GM19351 (cell line): ENCODE data around the gene MSL2.
A peak's percentile ranks its signal among the peaks of the same experiment; 100 is the strongest.
"Not testable (repeated sequence)": the region's sequence is repeated elsewhere in the genome, so short reads cannot be mapped to it uniquely, and the experiment has no call there.

Experiments
- ATAC-seq: cut with Tn5 transposase; IDR thresholded peaks from one replicate; pipeline ENCODE4 v1.9.1; 2021; ENCODE audit warnings: mild to moderate bottlenecking, moderate library complexity; ENCODE audit not compliant: unreplicated experiment

The MSL2 gene

DNA sequence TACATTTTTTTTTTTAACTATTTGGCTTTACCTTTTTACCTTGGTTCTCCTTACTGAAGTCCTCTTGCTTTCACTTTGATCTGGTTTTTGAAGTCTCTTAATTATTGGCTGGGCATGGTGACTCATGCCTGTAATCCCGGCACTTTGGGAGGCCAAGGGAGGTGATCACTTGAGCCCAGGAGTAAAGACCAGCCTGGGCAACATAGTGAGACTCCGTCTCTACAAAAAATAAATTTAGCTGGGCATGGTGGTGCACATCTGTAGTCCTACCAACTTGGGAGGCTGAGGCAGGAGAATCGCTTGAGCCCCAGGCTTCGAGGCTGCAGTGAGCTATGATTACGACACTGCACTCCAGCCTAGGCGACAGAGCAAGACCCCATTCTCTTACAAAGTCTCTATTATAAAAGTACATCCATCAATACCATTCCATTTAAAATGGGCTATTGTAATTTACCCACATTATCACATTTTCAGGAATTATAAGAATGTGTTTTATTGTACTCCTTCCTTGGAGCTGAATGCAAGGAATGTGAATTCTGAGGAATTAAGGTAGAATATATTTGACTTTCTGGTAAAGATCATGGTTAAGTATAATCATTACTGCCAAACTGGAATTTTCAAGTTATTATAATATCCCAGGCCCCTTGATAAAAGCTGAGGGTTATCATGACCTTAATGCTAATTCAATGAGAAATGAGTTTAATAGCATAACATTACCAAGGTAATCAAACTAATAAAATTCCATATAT, 49.0 kb downstream of the MSL2 start:
- ATAC-seq = no peak

DNA sequence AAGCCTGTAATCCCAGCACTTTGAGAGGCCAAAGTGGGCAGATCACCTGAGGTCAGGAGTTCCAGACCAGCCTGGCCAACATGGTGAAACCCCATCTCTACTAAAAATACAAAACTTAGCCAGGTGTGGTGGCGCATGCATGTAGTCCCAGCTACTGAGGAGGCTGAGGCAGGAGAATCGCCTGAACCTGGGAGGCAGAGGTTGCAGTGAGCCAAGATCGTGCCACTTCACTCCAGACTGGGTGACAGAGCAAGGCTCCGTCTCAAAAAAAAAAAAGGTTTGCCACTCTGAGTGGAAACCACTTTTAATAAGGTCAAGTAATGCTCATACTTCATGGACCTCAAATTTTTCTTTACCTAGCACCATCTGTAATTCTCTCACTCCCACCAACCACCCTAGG, 51.7 kb downstream of the MSL2 start:
- ATAC-seq = not testable (repeated sequence)

DNA sequence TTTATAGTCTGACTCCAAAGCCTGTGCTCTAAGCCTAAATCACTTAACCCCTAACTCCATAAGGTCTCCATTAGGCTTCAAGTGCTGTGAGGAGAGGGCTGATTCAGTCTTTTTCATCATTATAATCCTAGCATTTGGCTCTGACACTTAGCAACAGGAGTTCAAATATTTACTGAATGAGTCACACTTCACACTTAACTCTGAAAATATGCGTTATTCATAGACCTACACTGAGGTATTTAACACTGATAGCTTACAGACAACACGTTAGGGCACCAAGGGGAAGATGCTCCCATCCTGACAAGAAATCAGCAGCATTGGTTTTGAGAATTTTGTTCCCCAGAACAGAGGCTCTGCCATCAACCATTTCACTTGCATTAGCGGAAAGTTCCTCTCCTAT, 53.5 kb downstream of the MSL2 start:
- ATAC-seq = no peak

DNA sequence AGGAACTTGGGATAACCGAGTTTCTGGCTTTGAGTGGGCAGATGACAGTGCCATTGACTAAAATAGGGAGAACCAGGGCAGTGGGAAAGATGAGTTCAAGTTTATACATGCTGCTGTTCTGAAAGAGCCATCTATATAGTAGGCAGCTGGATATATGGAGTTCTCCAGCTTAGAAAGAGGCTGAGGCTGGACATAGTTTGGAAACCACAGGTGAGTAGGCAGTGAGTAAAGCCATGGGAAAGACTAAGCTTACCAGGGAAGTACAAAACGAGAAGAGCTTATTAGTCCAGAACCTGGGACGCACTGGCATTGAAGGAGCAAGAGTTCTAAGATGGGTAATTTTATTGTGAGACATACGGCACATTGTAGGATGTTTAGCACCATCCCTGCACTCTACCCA, 54.2 kb downstream of the MSL2 start:
- no peak for ATAC-seq

DNA sequence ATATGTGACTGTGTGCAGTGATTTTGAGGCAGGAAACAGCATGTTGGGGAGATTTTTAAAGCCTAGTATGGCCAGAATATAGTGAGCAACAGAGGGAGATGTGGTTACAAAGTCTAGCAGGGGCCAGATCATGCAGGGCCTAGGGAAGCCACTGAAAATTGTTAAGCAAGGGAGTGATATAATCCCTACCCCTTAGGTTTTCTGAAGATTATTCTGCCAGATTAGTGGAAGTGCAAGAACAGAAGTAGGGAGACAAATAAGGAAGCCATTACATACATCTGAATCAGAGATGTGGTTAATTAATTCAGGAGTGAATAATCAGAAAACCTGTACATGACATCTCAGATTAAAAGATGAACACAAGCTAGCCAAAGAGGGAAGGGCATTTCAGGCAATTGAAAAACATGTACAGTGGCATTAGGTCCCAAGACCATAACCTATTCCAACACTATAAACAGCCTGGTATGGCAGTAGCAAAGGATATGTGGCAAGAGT, 54.8 kb downstream of the MSL2 start:
- no peak for ATAC-seq

DNA sequence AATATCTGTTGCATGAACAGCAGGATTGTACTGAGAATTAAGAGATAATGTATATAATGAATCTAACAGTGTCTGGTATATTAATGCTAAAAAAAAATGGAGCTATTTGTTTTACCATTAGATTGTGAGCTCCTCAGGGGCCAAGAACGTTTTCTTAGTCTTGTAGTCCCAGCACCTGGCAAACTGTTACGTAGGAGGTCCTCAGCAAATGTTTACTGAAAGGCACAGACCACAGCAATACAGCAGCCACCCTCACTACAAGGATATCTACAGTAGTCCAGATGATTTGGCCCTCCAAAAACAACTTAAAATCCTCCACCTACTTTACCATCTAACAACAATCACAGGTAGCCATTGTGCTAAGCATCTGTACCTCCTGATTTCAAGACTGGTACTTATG, 59.7 kb downstream of the MSL2 start:
- no peak for ATAC-seq

DNA sequence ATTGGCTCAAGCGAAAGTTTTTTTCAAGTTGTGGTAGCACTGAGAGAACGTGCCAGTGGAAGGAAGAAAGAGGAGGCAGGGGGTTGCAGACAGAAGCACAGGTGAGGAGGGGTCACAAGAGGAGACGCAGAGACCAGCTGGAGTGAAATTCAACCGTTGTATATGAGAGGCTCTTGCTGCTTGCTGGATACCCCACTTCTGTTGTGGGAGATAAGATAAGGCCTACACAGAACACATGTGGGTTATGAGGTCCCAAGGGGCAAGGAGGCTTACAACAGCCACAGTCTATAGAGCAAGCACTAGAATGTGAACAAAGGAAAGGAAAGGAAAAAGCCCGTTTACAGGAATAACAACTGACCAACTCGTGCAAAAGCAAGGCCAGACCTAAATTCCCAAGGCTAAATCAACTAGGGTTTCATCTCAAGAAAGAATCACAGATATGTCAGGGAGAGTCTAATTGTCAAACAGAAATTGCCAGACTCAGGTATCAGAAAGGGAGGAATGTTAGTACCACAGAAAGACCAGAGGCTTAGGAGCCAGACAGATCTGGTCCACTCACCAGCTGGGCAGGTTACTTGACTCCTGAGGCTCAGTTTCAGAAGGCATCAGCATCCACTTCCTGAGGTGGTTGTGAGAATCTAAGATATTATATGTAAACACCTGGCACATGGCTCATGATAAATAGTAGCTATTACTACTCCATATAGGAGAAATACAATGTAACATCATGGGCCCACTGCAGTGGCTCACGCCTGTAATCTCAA, 60.9 kb downstream of the MSL2 start:
- ATAC-seq = no peak

DNA sequence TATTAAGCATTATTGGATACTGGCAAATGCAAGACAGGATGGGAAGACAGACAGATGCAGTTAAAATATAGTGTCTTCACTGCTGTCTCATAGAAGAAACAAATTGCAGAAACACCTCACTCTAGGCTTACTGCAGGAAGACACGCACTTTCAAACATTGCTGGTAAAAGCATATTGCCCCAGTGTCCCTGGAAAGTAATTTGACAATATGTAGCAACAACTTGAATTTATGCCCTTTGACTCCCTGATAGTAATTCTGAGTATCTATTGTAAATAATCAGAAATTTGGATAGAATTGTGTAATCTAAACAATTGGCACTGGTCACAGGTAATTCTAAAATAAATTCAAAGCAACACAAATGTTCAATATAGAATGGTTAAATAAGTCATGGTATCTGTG, 62.0 kb downstream of the MSL2 start:
- no peak for ATAC-seq

DNA sequence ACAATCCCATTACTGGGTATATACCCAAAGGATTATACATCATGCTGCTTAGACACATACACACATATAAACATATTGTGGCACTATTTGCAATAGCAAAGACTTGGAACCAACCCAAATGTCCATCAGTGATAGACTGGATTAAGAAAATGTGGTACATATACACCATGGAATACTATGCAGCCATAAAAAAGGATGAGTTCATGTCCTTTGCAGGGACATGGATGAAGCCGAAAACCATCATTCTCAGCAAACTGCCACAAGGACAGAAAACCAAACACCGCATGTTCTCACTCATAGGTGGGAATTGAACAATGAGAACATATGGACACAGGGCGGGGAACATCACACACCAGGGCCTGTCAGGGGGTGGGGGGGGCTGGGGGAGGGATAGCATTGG, 64.5 kb downstream of the MSL2 start:
- ATAC-seq = not testable (repeated sequence)

DNA sequence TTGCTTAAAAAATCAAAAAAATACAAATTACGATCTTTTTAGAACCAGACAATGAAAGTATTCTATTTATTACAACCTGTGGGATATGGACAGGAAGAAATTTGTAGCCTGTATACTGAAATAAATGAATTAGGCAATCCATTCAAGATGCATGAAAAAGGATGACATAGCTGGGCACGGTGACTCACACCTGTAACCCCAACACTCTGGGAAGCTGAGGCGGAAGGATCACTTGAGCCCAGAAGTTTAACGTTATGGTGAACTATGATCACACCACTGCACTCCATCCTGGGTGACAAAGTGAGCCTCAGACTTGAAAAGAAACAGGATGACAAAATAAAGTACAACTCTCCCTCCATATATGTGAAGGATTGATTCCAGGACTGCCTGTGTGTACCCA, 74.1 kb downstream of the MSL2 start:
- ATAC-seq = no peak

DNA sequence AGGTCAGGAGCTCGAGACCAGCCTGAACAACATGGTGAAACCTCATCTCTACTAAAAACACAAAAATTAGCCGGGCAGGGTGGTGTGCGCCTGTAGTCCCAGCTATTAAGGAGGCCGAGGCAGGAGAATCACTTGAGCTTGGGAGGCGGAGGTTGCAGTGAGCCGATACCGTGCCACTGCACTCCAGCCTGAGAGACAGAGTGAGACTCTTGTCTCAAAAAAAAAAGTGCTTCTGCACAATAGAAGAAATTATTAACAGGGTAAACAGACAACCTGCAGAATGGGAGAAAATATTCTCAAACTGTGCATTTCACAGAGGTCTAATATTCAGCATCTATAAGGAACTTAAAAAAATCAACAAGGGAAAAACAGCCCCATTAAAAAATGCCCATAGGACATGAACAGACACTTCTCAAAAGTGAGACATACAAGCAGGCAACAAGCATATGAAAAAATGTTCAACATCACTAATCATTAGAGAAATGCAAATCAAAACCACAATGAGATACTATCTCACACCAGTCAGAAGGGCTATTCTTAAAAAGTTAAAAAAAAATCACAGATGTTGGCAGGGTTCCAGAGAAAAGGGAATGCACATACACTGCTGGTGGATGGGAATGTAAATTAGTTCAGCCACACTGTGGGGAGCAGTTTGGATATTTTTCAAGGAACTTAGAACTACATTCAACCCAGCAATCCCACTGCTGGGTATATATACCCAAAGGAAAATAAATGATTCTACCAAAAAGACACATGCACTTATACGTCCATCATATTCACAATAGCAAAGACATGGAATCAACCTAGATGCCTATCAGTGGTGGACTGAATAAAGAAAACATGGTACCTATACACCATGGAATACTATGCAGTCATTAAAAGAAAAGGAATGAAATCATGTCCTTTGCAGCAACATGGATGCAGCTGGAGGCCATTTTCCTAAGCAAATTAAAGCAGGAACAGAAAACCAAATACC, 75.5 kb downstream of the MSL2 start:
- ATAC-seq = peak; percentile 73

DNA sequence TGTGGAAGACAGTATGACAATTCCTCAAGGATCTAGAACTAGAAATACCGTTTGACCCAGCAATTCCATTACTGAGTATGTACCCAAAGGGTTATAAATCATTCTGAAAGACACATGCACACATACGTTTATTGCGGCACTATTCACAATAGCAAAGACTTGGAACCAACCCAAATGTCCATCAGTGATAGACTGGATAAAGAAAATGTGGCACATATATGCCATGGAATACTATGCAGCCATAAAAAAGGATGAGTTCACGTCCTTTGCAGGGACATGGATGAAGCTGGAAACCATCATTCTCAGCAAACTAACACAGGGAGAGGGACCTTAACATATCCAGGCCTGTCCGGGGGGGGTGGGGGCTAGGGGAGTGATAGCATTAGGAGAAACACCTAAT, 76.4 kb downstream of the MSL2 start:
- ATAC-seq = not testable (repeated sequence)

DNA sequence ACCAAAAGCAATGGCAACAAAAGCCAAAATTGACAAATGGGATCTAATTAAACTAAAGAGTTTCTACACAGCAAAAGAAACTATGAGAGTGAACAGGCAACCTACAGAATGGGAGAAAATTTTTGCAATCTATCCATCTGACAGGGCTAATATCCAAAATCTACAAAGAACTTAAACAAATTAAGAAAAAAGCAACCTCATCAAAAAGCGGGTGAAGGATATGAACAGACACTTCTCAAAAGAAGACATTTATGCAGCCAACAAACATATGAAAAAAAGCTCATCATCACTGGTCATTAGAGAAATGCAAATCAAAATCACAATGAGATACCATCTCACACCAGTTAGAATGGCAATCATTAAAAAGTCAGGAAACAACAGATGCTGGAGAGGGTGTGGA, 76.8 kb downstream of the MSL2 start:
- ATAC-seq = not testable (repeated sequence)

DNA sequence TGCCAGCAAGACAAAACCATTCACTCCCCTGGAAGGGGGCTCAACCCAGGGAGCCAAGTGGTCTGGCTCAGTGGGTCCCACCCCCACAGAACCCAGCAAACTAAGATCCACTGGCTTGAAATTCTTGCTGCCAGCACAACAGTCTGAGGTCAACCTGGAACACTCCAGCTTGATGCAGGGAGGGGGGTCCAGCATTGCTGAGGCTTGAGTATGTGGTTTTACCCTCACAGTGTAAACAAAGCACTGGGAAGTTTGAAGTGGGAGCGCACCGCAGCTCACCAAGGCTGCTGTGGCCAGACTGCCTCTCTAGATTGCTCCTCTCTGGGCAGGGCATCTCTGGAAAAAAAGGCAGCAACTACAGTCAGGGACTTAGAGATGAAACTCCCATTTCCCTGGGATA, 81.7 kb downstream of the MSL2 start:
- no peak for ATAC-seq

DNA sequence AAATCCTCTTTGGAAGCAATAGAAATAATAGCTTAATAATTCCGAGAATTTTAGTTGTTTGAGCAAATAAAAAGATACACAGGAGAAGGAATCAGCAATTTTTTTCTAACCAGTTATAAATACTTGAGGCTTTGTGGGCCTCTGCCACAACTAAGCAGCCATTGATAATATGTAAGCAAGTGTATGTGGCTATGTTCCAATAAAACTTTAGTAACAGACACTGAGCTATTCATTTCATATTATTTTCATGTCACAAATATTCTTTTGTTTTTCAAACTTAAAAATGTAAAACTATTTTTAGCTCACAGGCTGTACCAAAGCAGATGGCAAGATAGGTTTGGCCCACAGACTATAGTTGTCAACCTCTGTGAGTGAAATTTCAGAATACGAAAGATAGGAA, 85.7 kb downstream of the MSL2 start:
- no peak for ATAC-seq

DNA sequence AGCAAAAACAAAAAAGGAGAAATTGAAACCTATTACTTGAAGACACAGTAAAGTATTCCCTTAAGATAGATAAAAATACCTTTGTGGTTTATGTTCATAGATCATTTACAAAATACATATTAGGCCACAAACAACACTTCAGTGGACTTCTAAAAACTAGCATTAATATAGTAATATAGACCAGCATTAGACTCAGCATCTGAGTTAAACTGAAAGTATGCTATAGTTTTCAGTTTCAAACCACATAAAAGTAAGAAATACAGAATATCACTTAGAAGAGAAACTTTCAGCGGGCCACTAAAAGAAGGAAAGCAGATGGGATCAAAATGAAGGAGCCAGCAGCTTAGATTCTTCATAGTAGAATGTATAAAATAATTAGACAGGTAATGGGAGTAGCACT, 86.6 kb downstream of the MSL2 start:
- ATAC-seq = peak; percentile 97

DNA sequence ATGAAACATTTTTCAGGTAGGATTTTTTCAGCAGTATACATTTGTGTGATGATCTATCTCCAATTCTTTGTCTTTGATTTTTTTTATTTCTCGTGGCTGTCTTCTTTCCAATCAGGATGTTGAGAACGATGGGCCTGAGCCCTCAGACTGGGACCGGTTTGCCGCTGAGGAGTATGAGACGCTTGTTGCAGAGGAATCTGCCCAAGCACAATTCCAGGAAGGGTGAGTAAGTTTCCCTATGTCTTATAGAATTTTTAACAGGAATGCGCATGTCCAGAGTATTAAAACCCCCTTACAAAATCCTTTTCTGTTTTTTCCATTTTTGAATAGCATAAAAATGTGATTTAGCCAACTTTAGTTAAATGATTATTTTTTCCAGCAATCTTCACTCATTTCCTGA, 90.0 kb downstream of the MSL2 start:
- no peak for ATAC-seq

DNA sequence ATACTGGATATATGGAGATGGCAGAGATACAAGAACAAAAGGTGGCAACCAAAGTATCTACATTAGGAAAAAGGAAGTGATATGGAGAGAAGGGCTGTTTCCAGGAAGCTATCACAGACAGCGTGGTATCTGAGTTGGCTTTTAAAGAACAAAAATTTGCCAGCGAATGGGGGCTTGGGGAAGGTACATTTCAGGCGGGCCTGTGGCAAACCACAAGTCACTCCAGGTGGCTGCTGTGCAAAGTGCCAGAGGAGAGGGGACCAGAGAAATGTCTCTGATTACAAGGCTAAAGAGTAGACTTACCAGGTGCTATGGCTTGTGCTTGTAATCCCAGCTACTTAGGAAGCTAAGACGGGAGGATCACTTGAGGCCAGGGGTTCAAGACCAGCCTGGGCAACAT, 91.1 kb downstream of the MSL2 start:
- ATAC-seq = no peak
